Gastrocnemius medialis (tissue), 4 donors: ENCODE data around the gene ASB15.

Experiments used
- CTCF ChIP-seq, 5 experiments: fragments of 450-650 bp in 3 of 5; fragments of 200-600 bp in 2 of 5; sonication (generic) in 2 of 5; IDR thresholded peaks in 4 of 5; conservative IDR thresholded peaks in 1 of 5; 1 replicate in 4 of 5; 2 replicates in 1 of 5; pipeline ENCODE4 v1.5.1; 2016 to 2019; ENCODE audit warnings: antibody characterized with exemption in 5 of 5, mild to moderate bottlenecking in 3 of 5, moderate library complexity in 3 of 5
- POLR2A ChIP-seq, 2 donors: fragments of 450-650 bp; IDR thresholded peaks; one replicate each; pipeline ENCODE4 v1.6.1; 2017; ENCODE audit warnings: antibody characterized with exemption in 2 of 2, mild to moderate bottlenecking in 2 of 2, moderate library complexity in 2 of 2

GRCh38 chr7:123573341-123573740, 28.3 kb upstream of the ASB15 start:
- no peak for TF ChIP-seq POLR2A (IDR thresholded peaks at IDR 0.05)
- TF ChIP-seq CTCF (IDR thresholded peaks at IDR 0.05 in 4 of 5, conservative IDR thresholded peaks at IDR 0.05 in 1 of 5): no peak
